K562 (cell line): ENCODE results near the gene ADM2. TPM values are rescaled to one million over a fixed set of nuclear protein-coding genes. Genes with fewer than 3 reads are reported as not detected.

Source experiments
- ATAC-seq: fragments of 200-7000 bp; cut with Tn5 transposase; 3 replicates; pipeline ENCODE4 v1.9.1; 2020; ENCODE audit warnings: moderate library complexity
- BruUV-seq: library from RNA; stranded (reverse); fragments of 400-500 nt; replicated peaks from 2 replicates; lab custom pipeline; 2021; lab: Mats Ljungman, UMichigan
- CTCF ChIA-PET: fragments of 300-600 bp; formaldehyde crosslinking; extraction: SDS; loops from one replicate; lab custom pipeline; 2021; ENCODE audit warnings: low intra/inter-chr PET ratio; lab: Yijun Ruan, JAX
- POLR2A ChIA-PET: fragments of 300-600, 350-650 bp; sonication (Branson Sonifier 250); formaldehyde crosslinking; extraction: SDS; loops from one replicate; lab custom pipeline; 2021; ENCODE audit warnings: antibody characterized with exemption, inconsistent platforms; lab: Yijun Ruan, JAX
- DNase-seq, 4 experiments: peaks; one replicate each; pipeline versions ENCODE4 v3.0.0 to v3.0.0-alpha.2; 2011 to 2018; ENCODE audit warnings: low spot score in 3 of 4, mixed read lengths in 3 of 4; ENCODE audit errors: extremely low read depth in 1 of 4
- FAIRE-seq: peaks from 2 replicates; lab custom pipeline; 2011; peaks lifted over from hg19 to GRCh38; lab: Jason Lieb, UNC
- H2AFZ ChIP-seq: 2 replicates; pipeline ENCODE4 v1.6.0; 2011; ENCODE audit warnings: low read depth, low read length, control low read depth, inconsistent platforms
- H3K27ac ChIP-seq: fragments of 200-600 bp; 3 replicates; pipeline ENCODE4 v1.8.0; 2011; ENCODE audit warnings: low read depth, mild to moderate bottlenecking, control low read depth, inconsistent platforms, low read length, moderate library complexity, mixed read lengths; ENCODE audit errors: extremely low read depth
- H3K27me3 ChIP-seq, 2 experiments: fragments of 300-600 bp in 1 of 2; 2 replicates in 1 of 2; 3 replicates in 1 of 2; pipeline versions ENCODE4 v1.6.0 to v1.8.0; 2011; ENCODE audit warnings: inconsistent platforms in 2 of 2, low read length in 2 of 2, mild to moderate bottlenecking in 1 of 2, mixed read lengths in 1 of 2, moderate library complexity in 1 of 2; ENCODE audit not compliant: control insufficient read depth in 2 of 2, insufficient read depth in 2 of 2
- H3K36me3 ChIP-seq: fragments of 300-600 bp; 3 replicates; pipeline ENCODE4 v1.8.0; 2011; ENCODE audit warnings: mild to moderate bottlenecking, low read length, inconsistent platforms; ENCODE audit not compliant: control insufficient read depth, insufficient read depth
- H3K4me1 ChIP-seq, 2 experiments: fragments of 200-600 bp in 1 of 2; replicated peaks in 1 of 2; 2 replicates in 1 of 2; 3 replicates in 1 of 2; pipeline versions ENCODE4 v1.5.1 to v1.8.0; 2011; ENCODE audit warnings: inconsistent platforms in 2 of 2, low read length in 2 of 2, mild to moderate bottlenecking in 1 of 2, mixed read lengths in 1 of 2, moderate library complexity in 1 of 2; ENCODE audit not compliant: control insufficient read depth in 2 of 2, insufficient read depth in 2 of 2
- H3K4me2 ChIP-seq: 2 replicates; pipeline ENCODE4 v1.6.1; 2011; ENCODE audit warnings: low read length, control low read depth, inconsistent platforms, mixed read lengths; ENCODE audit not compliant: insufficient read depth
- H3K4me3 ChIP-seq: fragments of 200-600 bp; sonication (generic), shearing (Covaris generic); 2 replicates; pipeline ENCODE4 v1.5.1; 2016; ENCODE audit warnings: control low read depth, inconsistent platforms
- H3K79me2 ChIP-seq: fragments of 200-600 bp; 3 replicates; pipeline ENCODE4 v1.8.0; 2011; ENCODE audit warnings: low read length, inconsistent platforms; ENCODE audit not compliant: control insufficient read depth, insufficient read depth
- H3K9ac ChIP-seq, 2 experiments: 2 replicates each; pipeline versions ENCODE4 v1.6.0 to v1.6.1; 2011; ENCODE audit warnings: low read depth in 2 of 2, low read length in 2 of 2, control low read depth in 1 of 2, inconsistent platforms in 1 of 2, mild to moderate bottlenecking in 1 of 2, mixed read lengths in 1 of 2; ENCODE audit not compliant: insufficient read depth in 1 of 2
- H3K9me1 ChIP-seq: one replicate; pipeline ENCODE4 v1.6.0; 2011; ENCODE audit warnings: inconsistent platforms, mild to moderate bottlenecking, low read length, moderate library complexity; ENCODE audit not compliant: control insufficient read depth, insufficient read depth
- H3K9me3 ChIP-seq: replicated peaks from 2 replicates; pipeline ENCODE4 v1.5.1; 2011; ENCODE audit warnings: low read depth, low read length, inconsistent platforms; ENCODE audit not compliant: control insufficient read depth, insufficient read depth
- H4K20me1 ChIP-seq: replicated peaks from 2 replicates; pipeline ENCODE4 v1.6.1; 2011; ENCODE audit warnings: low read length, inconsistent platforms, mixed read lengths; ENCODE audit not compliant: control insufficient read depth, insufficient read depth
- ATF1 ChIP-seq, 2 experiments: fragments of 450-650 bp in 1 of 2; IDR thresholded peaks; 2 replicates each; pipeline ENCODE4 v1.6.1; 2016; ENCODE audit warnings: missing compliant biosample characterization in 1 of 2, missing genetic modification characterization in 1 of 2
- POLR2A ChIP-seq: fragments of 450-650 bp; conservative IDR thresholded peaks from 2 replicates; pipeline ENCODE4 v1.6.1; 2016
- POLR2H ChIP-seq: IDR thresholded peaks from 2 replicates; pipeline ENCODE4 v1.6.1; 2016; ENCODE audit warnings: missing genetic modification characterization, low read depth, mild to moderate bottlenecking, control low read depth, missing compliant biosample characterization, moderate library complexity
- PURB ChIP-seq: sonication (generic); formaldehyde crosslinking; IDR thresholded peaks from 2 replicates; pipeline ENCODE4 v1.9.0; 2021; ENCODE audit warnings: low read depth, mild to moderate bottlenecking, missing genetic modification reagents
- RBM14 ChIP-seq: fragments of 200-400 bp; formaldehyde crosslinking; IDR thresholded peaks from 2 replicates; pipeline ENCODE4 v1.6.1; 2018; ENCODE audit warnings: low read depth, mild to moderate bottlenecking, low read length, moderate library complexity, borderline replicate concordance; ENCODE audit not compliant: insufficient read depth
- TFAM ChIP-seq: fragments of 250-450 bp; sonication (Bioruptor Pico); conservative IDR thresholded peaks from 2 replicates; pipeline ENCODE4 v1.5.0; 2021; ENCODE audit warnings: mild to moderate bottlenecking, moderate library complexity
- TGIF2 ChIP-seq: sonication (generic); formaldehyde crosslinking; IDR thresholded peaks from 2 replicates; pipeline ENCODE4 v1.8.1; 2022; ENCODE audit warnings: mild to moderate bottlenecking, missing genetic modification reagents, moderate library complexity
- ZNF644 ChIP-seq: fragments of 200-800 bp; sonication (Bioruptor generic); IDR thresholded peaks from 2 replicates; pipeline ENCODE4 v1.6.1; 2016; ENCODE audit warnings: low read depth, missing genetic modification characterization, missing compliant biosample characterization
- WGBS: fragments of 100-300 bp; shearing (Covaris generic); methylation state at CpG from one replicate; pipeline ENCODE4 v1.1.6; 2016; ENCODE audit warnings: low coverage, mixed read lengths; ENCODE audit not compliant: insufficient coverage; ENCODE audit errors: missing lambda C conversion rate; 5-methylcytosine and 5-hydroxymethylcytosine counted together
- in situ Hi-C: fragments of 300-500 bp; cut with MboI; formaldehyde crosslinking; loops from 4 replicates; pipeline ENCODE4 v1.15.0; 2018; ENCODE audit warnings: inconsistent platforms, mixed read lengths
- intact Hi-C: fragments of 100-400 bp; cut with micrococcal nuclease; formaldehyde crosslinking; loops from 2 replicates; pipeline ENCODE4 v1.14.2; 2022
- polyA plus RNA-seq, 8 experiments: library from polyadenylated mRNA; depleted of rRNA in 4 of 8; stranded (reverse) in 5 of 8; unstranded in 3 of 8; fragments of >200 nt; fragmentation: Nextera tagmentation in 2 of 8; fragmentation: Illumina TruSeq in 1 of 8; extraction: Ambion mirVana in 2 of 8; extraction: Trizol in 1 of 8; gene quantifications; 2 replicates each; pipeline versions ENCODE4 v1.2.1 to v1.2.3, GENCODE V29; 2011 to 2014; ENCODE audit warnings: inconsistent platforms in 1 of 8, missing spikeins in 1 of 8
- total RNA-seq, 7 experiments: library from RNA; depleted of rRNA in 6 of 7; stranded (reverse); fragments of >200 nt in 6 of 7; fragmentation: Illumina TruSeq in 2 of 7; extraction: Trizol in 2 of 7; gene quantifications; 2 replicates each; pipeline versions ENCODE4 v1.2.1 to v1.2.3, GENCODE V29; 2011 to 2021; ENCODE audit warnings: low replicate concordance in 1 of 7
- TF ChIP-seq, protein P1 (sequence below): conservative IDR thresholded peaks from 2 replicates; pipeline ENCODE4 v1.6.1; 2011; ENCODE audit warnings: low read depth, mild to moderate bottlenecking, low read length; ENCODE audit not compliant: control insufficient read depth
- TF ChIP-seq, protein P2 (sequence below): fragments of 450-650 bp; formaldehyde crosslinking; IDR thresholded peaks from 2 replicates; pipeline ENCODE4 v1.4.0; 2020; ENCODE audit warnings: mild to moderate bottlenecking, moderate library complexity
- TF ChIP-seq, protein P3 (sequence below): fragments of 450-650 bp; formaldehyde crosslinking; IDR thresholded peaks from 2 replicates; pipeline ENCODE4 v1.4.0; 2020; ENCODE audit warnings: mild to moderate bottlenecking, moderate library complexity
- TF ChIP-seq, protein P4 (sequence below): fragments of 450-650 bp; IDR thresholded peaks from 2 replicates; pipeline ENCODE4 v1.6.1; 2016; ENCODE audit warnings: mild to moderate bottlenecking

Gene ADM2
- total and polyA plus RNA-seq, 9 of the 15 experiments (the other 6 are each of a cell fraction or from before 2014, with no cell fraction given): 0.11 to 5.1 (median 0.38) TPM

DNA sequence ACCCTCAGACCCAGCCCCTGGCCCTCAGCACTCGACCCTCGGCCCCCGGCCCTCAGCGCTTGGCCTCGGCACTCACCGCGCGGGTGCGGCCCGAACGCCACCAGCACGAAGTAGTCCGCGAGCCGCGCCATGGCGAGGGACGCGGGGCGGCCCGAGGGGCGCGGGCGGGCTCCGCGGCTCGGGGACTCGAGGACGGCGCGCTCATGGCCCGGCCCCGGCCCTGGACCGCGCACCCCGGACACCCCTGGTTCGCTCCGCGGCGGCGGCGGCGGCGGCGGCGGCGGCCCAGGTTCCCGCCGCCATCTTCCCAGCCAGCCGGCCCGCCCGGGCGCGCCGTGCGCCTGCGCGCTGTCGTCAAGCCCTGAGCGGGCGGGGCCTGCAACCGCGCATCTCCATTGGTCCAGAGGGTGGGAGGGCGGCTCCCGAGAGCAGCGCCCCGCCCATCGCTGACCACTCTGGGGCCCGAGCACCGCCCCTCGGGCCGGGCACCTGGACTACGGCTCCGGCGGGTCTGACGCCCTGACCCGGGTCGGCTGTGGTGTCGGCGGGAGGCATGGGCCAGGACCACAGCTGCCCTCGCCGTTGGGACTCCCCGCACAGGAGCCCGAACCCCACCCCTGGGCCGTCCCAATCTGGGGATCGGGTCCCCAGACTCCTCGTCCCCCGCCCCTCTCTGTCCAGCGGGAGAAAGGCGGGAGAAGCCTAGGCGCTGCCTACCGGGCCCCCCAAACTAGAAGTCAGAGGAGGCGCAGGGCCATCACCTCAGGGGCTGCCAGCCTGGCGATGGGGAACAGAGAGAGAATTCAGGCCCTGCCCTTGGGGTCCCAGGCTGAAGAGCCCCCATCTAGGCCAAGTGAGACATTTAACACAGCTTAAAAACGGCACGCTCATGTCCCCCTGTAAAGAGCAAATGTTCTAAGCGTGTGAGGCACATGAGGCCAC lies 6.4 kb upstream of the ADM2 start, which contains the start of gene SBF1:
Gene SBF1, minus strand, starts transcription at position 326 of the 942 bp plus-strand sequence. Its CDS starts 195 bp downstream, at position 131.
- Histone ChIP-seq H3K9me3 (no peaks in the 10 kb centered on the region), H3K4me1 (peaks cover 22 to 54% of the 10 kb centered on the region in 2 experiments), H3K9me1 (peaks cover 8% of the 10 kb centered on the region), H3K4me2 (peak within 1 kb of the TSS; percentile 73), H3K27ac (peak within 1 kb of the TSS; percentile 46; the same call in 2 of the 3 replicates), H3K9ac (peak within 1 kb of the TSS; percentile 44 to 93; a peak in 3 of 4 replicates), H3K79me2 (peaks cover 42% of the 10 kb centered on the region), H4K20me1 (peaks cover 33% of the 10 kb centered on the region), H2AFZ (peak within 1 kb of the TSS; percentile 85), H3K4me3 (peak within 1 kb of the TSS; percentile 63), H3K27me3 (no peaks in the 10 kb centered on the region), H3K36me3 (0 out of 3 replicates have a peak, but pooled peaks cover 2% of the 10 kb centered on the region)
- in situ Hi-C loops (no loop called here), intact Hi-C loops (no loop called here)
- no TSS peak for BruUV-seq
- peak; percentile 91 to 98 (median 97) for DNase-seq
- FAIRE-seq: peak; percentile 23
- ATAC-seq: peak; percentile 96
- WGBS: 6% methylated on average over 13 of the region's 97 CpGs
- ChIA-PET CTCF (interaction anchor here (0.6 kb wide), 1 partner anchor 132 kb away, joined by 4 read pairs; no protein-coding TSS in a partner anchor), POLR2A (interaction anchor here (0.6 kb wide), 1 partner anchor 26 kb away, joined by 3 read pairs; no protein-coding TSS in a partner anchor)
- TF ChIP-seq TGIF2 (CRISPR knock-in tag) (no peak), TFAM (CRISPR knock-in tag) (no peak), PURB (no peak), POLR2A (peak; percentile 59; the same call in 1 of the 2 replicates), RBM14 (no peak), ATF1 (CRISPR knock-in tag; IDR thresholded peaks at IDR 0.05) (no peak), ATF1 (tag; IDR thresholded peaks at IDR 0.05) (0 out of 2 replicates have a peak, but pooled peaks have one; percentile 15), ZNF644 (tag) (no peak), POLR2H (tag) (no peak)
- TF ChIP-seq, protein P1, sequence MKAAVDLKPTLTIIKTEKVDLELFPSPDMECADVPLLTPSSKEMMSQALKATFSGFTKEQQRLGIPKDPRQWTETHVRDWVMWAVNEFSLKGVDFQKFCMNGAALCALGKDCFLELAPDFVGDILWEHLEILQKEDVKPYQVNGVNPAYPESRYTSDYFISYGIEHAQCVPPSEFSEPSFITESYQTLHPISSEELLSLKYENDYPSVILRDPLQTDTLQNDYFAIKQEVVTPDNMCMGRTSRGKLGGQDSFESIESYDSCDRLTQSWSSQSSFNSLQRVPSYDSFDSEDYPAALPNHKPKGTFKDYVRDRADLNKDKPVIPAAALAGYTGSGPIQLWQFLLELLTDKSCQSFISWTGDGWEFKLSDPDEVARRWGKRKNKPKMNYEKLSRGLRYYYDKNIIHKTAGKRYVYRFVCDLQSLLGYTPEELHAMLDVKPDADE: no peak
- TF ChIP-seq, protein P2, sequence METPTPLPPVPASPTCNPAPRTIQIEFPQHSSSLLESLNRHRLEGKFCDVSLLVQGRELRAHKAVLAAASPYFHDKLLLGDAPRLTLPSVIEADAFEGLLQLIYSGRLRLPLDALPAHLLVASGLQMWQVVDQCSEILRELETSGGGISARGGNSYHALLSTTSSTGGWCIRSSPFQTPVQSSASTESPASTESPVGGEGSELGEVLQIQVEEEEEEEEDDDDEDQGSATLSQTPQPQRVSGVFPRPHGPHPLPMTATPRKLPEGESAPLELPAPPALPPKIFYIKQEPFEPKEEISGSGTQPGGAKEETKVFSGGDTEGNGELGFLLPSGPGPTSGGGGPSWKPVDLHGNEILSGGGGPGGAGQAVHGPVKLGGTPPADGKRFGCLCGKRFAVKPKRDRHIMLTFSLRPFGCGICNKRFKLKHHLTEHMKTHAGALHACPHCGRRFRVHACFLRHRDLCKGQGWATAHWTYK (CRISPR knock-in tag): no peak
- TF ChIP-seq, protein P3, sequence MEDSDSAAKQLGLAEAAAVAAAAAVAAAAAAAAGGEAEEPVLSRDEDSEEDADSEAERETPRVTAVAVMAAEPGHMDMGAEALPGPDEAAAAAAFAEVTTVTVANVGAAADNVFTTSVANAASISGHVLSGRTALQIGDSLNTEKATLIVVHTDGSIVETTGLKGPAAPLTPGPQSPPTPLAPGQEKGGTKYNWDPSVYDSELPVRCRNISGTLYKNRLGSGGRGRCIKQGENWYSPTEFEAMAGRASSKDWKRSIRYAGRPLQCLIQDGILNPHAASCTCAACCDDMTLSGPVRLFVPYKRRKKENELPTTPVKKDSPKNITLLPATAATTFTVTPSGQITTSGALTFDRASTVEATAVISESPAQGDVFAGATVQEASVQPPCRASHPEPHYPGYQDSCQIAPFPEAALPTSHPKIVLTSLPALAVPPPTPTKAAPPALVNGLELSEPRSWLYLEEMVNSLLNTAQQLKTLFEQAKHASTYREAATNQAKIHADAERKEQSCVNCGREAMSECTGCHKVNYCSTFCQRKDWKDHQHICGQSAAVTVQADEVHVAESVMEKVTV (CRISPR knock-in tag): no peak
- TF ChIP-seq, protein P4, sequence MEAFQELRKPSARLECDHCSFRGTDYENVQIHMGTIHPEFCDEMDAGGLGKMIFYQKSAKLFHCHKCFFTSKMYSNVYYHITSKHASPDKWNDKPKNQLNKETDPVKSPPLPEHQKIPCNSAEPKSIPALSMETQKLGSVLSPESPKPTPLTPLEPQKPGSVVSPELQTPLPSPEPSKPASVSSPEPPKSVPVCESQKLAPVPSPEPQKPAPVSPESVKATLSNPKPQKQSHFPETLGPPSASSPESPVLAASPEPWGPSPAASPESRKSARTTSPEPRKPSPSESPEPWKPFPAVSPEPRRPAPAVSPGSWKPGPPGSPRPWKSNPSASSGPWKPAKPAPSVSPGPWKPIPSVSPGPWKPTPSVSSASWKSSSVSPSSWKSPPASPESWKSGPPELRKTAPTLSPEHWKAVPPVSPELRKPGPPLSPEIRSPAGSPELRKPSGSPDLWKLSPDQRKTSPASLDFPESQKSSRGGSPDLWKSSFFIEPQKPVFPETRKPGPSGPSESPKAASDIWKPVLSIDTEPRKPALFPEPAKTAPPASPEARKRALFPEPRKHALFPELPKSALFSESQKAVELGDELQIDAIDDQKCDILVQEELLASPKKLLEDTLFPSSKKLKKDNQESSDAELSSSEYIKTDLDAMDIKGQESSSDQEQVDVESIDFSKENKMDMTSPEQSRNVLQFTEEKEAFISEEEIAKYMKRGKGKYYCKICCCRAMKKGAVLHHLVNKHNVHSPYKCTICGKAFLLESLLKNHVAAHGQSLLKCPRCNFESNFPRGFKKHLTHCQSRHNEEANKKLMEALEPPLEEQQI: no peak
